ENCODE data around the gene DOCK2.

DNA sequence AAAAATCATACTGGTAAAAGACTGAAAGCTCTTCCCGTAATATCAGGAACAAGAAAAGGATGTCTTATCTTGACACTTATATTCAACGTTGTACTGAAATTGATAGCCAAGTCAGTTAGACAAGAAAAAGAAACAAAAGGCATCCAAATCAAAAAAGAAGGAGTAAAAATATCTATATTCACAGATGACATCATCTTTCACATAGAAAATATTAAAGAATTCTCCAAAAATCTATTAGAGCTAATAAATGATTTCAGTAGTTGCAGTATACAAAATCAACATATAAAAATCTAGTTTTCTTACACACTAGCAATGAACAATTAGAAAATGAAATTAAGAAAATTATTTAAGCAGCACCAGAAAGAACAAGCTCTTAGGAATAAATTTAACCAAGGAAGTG lies 29.2 kb upstream of the DOCK2 start:
- TF ChIP-seq, protein P1, sequence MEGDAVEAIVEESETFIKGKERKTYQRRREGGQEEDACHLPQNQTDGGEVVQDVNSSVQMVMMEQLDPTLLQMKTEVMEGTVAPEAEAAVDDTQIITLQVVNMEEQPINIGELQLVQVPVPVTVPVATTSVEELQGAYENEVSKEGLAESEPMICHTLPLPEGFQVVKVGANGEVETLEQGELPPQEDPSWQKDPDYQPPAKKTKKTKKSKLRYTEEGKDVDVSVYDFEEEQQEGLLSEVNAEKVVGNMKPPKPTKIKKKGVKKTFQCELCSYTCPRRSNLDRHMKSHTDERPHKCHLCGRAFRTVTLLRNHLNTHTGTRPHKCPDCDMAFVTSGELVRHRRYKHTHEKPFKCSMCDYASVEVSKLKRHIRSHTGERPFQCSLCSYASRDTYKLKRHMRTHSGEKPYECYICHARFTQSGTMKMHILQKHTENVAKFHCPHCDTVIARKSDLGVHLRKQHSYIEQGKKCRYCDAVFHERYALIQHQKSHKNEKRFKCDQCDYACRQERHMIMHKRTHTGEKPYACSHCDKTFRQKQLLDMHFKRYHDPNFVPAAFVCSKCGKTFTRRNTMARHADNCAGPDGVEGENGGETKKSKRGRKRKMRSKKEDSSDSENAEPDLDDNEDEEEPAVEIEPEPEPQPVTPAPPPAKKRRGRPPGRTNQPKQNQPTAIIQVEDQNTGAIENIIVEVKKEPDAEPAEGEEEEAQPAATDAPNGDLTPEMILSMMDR (conservative IDR thresholded peaks at IDR 0.05): no peak
- TF ChIP-seq ZFX (IDR thresholded peaks at IDR 0.05): no peak
